ENCODE results near the gene SEC63.

GRCh38 chr6:108005961-108006360, 48.0 kb upstream of the SEC63 start:
- TF ChIP-seq, protein P1, sequence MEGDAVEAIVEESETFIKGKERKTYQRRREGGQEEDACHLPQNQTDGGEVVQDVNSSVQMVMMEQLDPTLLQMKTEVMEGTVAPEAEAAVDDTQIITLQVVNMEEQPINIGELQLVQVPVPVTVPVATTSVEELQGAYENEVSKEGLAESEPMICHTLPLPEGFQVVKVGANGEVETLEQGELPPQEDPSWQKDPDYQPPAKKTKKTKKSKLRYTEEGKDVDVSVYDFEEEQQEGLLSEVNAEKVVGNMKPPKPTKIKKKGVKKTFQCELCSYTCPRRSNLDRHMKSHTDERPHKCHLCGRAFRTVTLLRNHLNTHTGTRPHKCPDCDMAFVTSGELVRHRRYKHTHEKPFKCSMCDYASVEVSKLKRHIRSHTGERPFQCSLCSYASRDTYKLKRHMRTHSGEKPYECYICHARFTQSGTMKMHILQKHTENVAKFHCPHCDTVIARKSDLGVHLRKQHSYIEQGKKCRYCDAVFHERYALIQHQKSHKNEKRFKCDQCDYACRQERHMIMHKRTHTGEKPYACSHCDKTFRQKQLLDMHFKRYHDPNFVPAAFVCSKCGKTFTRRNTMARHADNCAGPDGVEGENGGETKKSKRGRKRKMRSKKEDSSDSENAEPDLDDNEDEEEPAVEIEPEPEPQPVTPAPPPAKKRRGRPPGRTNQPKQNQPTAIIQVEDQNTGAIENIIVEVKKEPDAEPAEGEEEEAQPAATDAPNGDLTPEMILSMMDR (IDR thresholded peaks at IDR 0.05; ENCODE audit: low read length), result no peak
- no peak for TF ChIP-seq EZH2 (IDR thresholded peaks at IDR 0.05; ENCODE audit: borderline replicate concordance, low read length)

All from OCI-LY1 (cell line).